ENCODE data around the gene TTC9. TPM values are rescaled to one million over a fixed set of nuclear protein-coding genes. Genes with fewer than 3 reads are reported as not detected.

TTC9 gene
- total RNA-seq, 3 donors from 2014 or later: 0.48 to 7.5 (median 3.9) TPM

GRCh38 chr14:70709726-70710382, 68.1 kb downstream of the TTC9 start:
- Histone ChIP-seq H3K4me1 (no peaks in the 10 kb centered on the region), H3K4me3 (no peak overlapping the region), H3K27me3 (no peaks in the 10 kb centered on the region), H3K36me3 (no peaks in the 10 kb centered on the region), H3K27ac (no peak overlapping the region), H3K9me3 (no peaks in the 10 kb centered on the region)
- intact Hi-C loops (cut with DNase I; ENCODE audit: low total_unique reads): loop anchor here (10.0 kb wide), 1 partner anchor 85 kb away; no protein-coding TSS in a partner anchor
- TF ChIP-seq POLR2AphosphoS5 (IDR thresholded peaks at IDR 0.05) (no peak), CTCF (IDR thresholded peaks at IDR 0.05) (no peak)
- DNase-seq (ENCODE audit: low spot score in 2 of 2): no peak

- no peak overlapping the region for H3K4me3 ChIP-seq
- no peaks in the 10 kb centered on the region for H3K4me1 ChIP-seq
- TF ChIP-seq POLR2AphosphoS5 (IDR thresholded peaks at IDR 0.05) (no peak), POLR2A (IDR thresholded peaks at IDR 0.05) (no peak), CTCF (IDR thresholded peaks at IDR 0.05) (no peak)
- no peaks in the 10 kb centered on the region for H3K9me3 ChIP-seq
- H3K27ac ChIP-seq: no peak overlapping the region
- DNase-seq (ENCODE audit: low spot score in 2 of 2): no peak
- no peaks in the 10 kb centered on the region for H3K36me3 ChIP-seq
- no peaks in the 10 kb centered on the region for H3K27me3 ChIP-seq
- intact Hi-C loops (cut with DNase I; ENCODE audit: low total_unique reads): loop anchor here (10.0 kb wide), 1 partner anchor 87 kb away; no protein-coding TSS in a partner anchor
These were observed 69.7 kb downstream of the TTC9 start for GRCh38 chr14:70711451-70711850.

- Histone ChIP-seq H3K36me3 (no peaks in the 10 kb centered on the region), H3K27ac (peak overlapping the region in 1 of 2 donors; percentile 65), H3K4me3 (no peak overlapping the region), H3K27me3 (no peaks in the 10 kb centered on the region), H3K4me1 (no peaks in the 10 kb centered on the region), H3K9me3 (no peaks in the 10 kb centered on the region)
- DNase-seq (ENCODE audit: low spot score in 2 of 2): no peak
- TF ChIP-seq POLR2AphosphoS5 (IDR thresholded peaks at IDR 0.05) (no peak), POLR2A (IDR thresholded peaks at IDR 0.05) (no peak), CTCF (IDR thresholded peaks at IDR 0.05) (no peak)
- intact Hi-C loops (cut with DNase I; ENCODE audit: low total_unique reads): loop anchor here (10.0 kb wide), 1 partner anchor 88 kb away; no protein-coding TSS in a partner anchor
These were observed 71.4 kb downstream of the TTC9 start for GRCh38 chr14:70713096-70713495.

GRCh38 chr14:70713511-70713916, 71.8 kb downstream of the TTC9 start:
- Histone ChIP-seq H3K9me3 (no peaks in the 10 kb centered on the region), H3K27ac (peak overlapping the region; percentile 14 to 65), H3K27me3 (no peaks in the 10 kb centered on the region), H3K36me3 (no peaks in the 10 kb centered on the region), H3K4me1 (no peaks in the 10 kb centered on the region), H3K4me3 (no peak overlapping the region)
- intact Hi-C loops (cut with DNase I; ENCODE audit: low total_unique reads): loop anchor here (10.0 kb wide), 1 partner anchor 89 kb away; no protein-coding TSS in a partner anchor
- TF ChIP-seq POLR2AphosphoS5 (IDR thresholded peaks at IDR 0.05): no peak
- TF ChIP-seq POLR2A (IDR thresholded peaks at IDR 0.05): no peak
- TF ChIP-seq CTCF (IDR thresholded peaks at IDR 0.05): no peak
- no peak for DNase-seq (ENCODE audit: low spot score in 2 of 2)

- Histone ChIP-seq H3K9me3 (no peaks in the 10 kb centered on the region), H3K27me3 (no peaks in the 10 kb centered on the region), H3K4me3 (no peak overlapping the region), H3K27ac (no peak overlapping the region), H3K4me1 (no peaks in the 10 kb centered on the region), H3K36me3 (no peaks in the 10 kb centered on the region)
- DNase-seq (ENCODE audit: low spot score in 2 of 2): no peak
- peak; percentile 46 to 80 (median 57) for TF ChIP-seq CTCF (IDR thresholded peaks at IDR 0.05)
- no peak for TF ChIP-seq POLR2AphosphoS5 (IDR thresholded peaks at IDR 0.05)
- intact Hi-C loops (cut with DNase I; ENCODE audit: low total_unique reads): loop anchor here (10.0 kb wide), 1 partner anchor 89 kb away; no protein-coding TSS in a partner anchor
These were observed 72.4 kb downstream of the TTC9 start for GRCh38 chr14:70714055-70714550.

All from breast epithelium (tissue), 4 donors.